ENCODE measurements around the gene GNG14.

- no peak for TF ChIP-seq CTCF (IDR thresholded peaks at IDR 0.05)
- no peak for TF ChIP-seq POLR2AphosphoS5 (IDR thresholded peaks at IDR 0.05)
- no peak for TF ChIP-seq POLR2A (IDR thresholded peaks at IDR 0.05)
Measured at GRCh38 chr19:12638611-12639182, 49.1 kb upstream of the GNG14 start.
